ENCODE data around the gene TPPP2.

The TPPP2 gene

DNA sequence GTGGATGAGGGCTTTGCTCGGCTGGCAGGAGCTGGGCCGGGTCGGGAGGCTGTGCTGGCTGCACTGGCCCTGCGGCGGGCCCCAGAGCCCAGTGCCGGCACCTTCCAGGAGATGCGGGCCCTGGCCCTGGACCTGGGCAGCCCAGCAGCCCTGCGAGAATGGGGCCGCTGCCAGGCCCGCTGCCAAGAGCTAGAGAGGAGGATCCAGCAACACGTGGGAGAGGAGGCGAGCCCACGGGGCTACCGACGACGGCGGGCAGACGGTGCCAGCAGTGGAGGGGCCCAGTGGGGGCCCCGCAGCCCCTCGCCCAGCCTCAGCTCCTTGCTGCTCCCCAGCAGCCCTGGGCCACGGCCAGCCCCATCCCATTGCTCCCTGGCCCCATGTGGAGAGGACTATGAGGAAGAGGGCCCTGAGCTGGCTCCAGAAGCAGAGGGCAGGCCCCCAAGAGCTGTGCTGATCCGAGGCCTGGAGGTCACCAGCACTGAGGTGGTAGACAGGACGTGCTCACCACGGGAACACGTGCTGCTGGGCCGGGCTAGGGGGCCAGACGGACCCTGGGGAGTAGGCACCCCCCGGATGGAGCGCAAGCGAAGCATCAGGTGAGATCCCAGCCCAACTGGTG, 51.6 kb downstream of the TPPP2 start:
- no peak for DNase-seq

All from stimulated activated CD4-positive, alpha-beta T cell treated with anti-CD3 and anti-CD28 coated beads, Interleukin-1b, Interleukin-23, amount 100 ng/mL, for 48 hours (primary cell).